CD8-positive, alpha-beta memory T cell (primary cell): ENCODE results near the gene PCDHA6. TPM values are rescaled to one million over a fixed set of nuclear protein-coding genes. Genes with fewer than 3 reads are reported as not detected.
"Not testable (repeated sequence)": the region's sequence is repeated elsewhere in the genome, so short reads cannot be mapped to it uniquely, and the experiment has no call there.

Experiments used
- CTCF ChIA-PET: fragments of 350-600 bp; sonication (Branson Sonifier 250); formaldehyde crosslinking; loops from one replicate; lab custom pipeline; 2021; ENCODE audit warnings: antibody characterized with exemption; lab: Charles Lee
- POLR2A ChIA-PET: fragments of 350-600 bp; sonication (Branson Sonifier 250); formaldehyde crosslinking; loops from one replicate; lab custom pipeline; 2021; ENCODE audit warnings: antibody characterized with exemption; lab: Charles Lee
- DNase-seq, 5 donors: peaks; one replicate each; pipeline versions ENCODE4 v3.0.0 to v3.0.0-alpha.2; 2020 to 2022; ENCODE audit warnings: mixed read lengths in 1 of 5
- H3K27ac ChIP-seq: one replicate; pipeline ENCODE4 v1.7.0; 2013; ENCODE audit warnings: low read depth, mild to moderate bottlenecking, low read length, moderate library complexity
- H3K27me3 ChIP-seq: 2 replicates; pipeline ENCODE4 v1.7.0; 2013; ENCODE audit warnings: low read length, mild to moderate bottlenecking; ENCODE audit not compliant: insufficient read depth, poor library complexity, severe bottlenecking
- H3K36me3 ChIP-seq: 2 replicates; pipeline ENCODE4 v1.7.0; 2013; ENCODE audit warnings: mild to moderate bottlenecking, low read length, moderate library complexity; ENCODE audit not compliant: insufficient read depth
- H3K4me1 ChIP-seq: 2 replicates; pipeline ENCODE4 v1.7.0; 2013; ENCODE audit warnings: mild to moderate bottlenecking, low read length, moderate library complexity; ENCODE audit not compliant: insufficient read depth
- H3K4me3 ChIP-seq: 2 replicates; pipeline ENCODE4 v1.7.0; 2013; ENCODE audit warnings: mild to moderate bottlenecking, low read length
- H3K9me3 ChIP-seq: 2 replicates; pipeline ENCODE4 v1.7.0; 2013; ENCODE audit warnings: mild to moderate bottlenecking, low read length
- H3K27ac Mint-ChIP-seq, 8 donors: one replicate each; pipeline ENCODE4 v1.8.0; 2020 to 2021; ENCODE audit warnings: mixed read lengths in 8 of 8, mild to moderate bottlenecking in 6 of 8, inconsistent platforms in 3 of 8, moderate library complexity in 3 of 8
- H3K27me3 Mint-ChIP-seq, 2 donors: one replicate each; pipeline ENCODE4 v1.8.0; 2020 to 2021; ENCODE audit warnings: mixed read lengths in 2 of 2, mild to moderate bottlenecking in 1 of 2, moderate library complexity in 1 of 2
- H3K36me3 Mint-ChIP-seq, 3 donors: one replicate each; pipeline ENCODE4 v1.8.0; 2020 to 2021; ENCODE audit warnings: mixed read lengths in 3 of 3, inconsistent platforms in 1 of 3, mild to moderate bottlenecking in 1 of 3
- H3K4me1 Mint-ChIP-seq, 3 donors: one replicate each; pipeline ENCODE4 v1.8.0; 2020 to 2021; ENCODE audit warnings: mixed read lengths in 3 of 3, inconsistent platforms in 1 of 3, mild to moderate bottlenecking in 1 of 3
- H3K4me3 Mint-ChIP-seq, 7 donors: one replicate each; pipeline ENCODE4 v1.8.0; 2020 to 2021; ENCODE audit warnings: mixed read lengths in 7 of 7, mild to moderate bottlenecking in 6 of 7, moderate library complexity in 4 of 7, inconsistent platforms in 2 of 7
- H3K9me3 Mint-ChIP-seq, 5 donors: one replicate each; pipeline ENCODE4 v1.8.0; 2020 to 2022; ENCODE audit warnings: mixed read lengths in 5 of 5, mild to moderate bottlenecking in 3 of 5, moderate library complexity in 2 of 5, inconsistent platforms in 1 of 5
- polyA plus RNA-seq: library from polyadenylated mRNA; unstranded; fragments of 300-500 nt; fragmentation: Illumina TruSeq; gene quantifications from one replicate; pipeline ENCODE4 v1.2.3, GENCODE V29; 2021
- total RNA-seq, 2 experiments: library from RNA; stranded (reverse); gene quantifications; one replicate each; pipeline ENCODE4 v1.2.3, GENCODE V29; 2021

The PCDHA6 gene
- total and polyA plus RNA-seq, 3 experiments from 2014 or later, result not detected

GRCh38 chr5:140794595-140795258 is 33.0 kb upstream of the PCDHA6 start, which contains the start of gene PCDHA2:
Gene PCDHA2 (plus strand): TSS chr5:140794852.
- Histone ChIP-seq H3K4me3 (no peak within 1 kb of the TSS), H3K4me1 (no peaks in the 10 kb centered on the region), H3K36me3 (no peaks in the 10 kb centered on the region), H3K9me3 (peaks cover 3% of the 10 kb centered on the region), H3K27ac (no peak within 1 kb of the TSS), H3K27me3 (no peaks in the 10 kb centered on the region)
- H3K36me3 Mint-ChIP-seq, result peaks cover under 1 to 9% (median 2%) of the 10 kb centered on the region in 3 donors
- no peaks in the 10 kb centered on the region for H3K4me1 Mint-ChIP-seq
- no peak for DNase-seq
- POLR2A ChIA-PET, result no interaction called here
- no peak within 1 kb of the TSS for H3K4me3 Mint-ChIP-seq
- H3K27ac Mint-ChIP-seq, result no peak within 1 kb of the TSS
- peaks cover 32 to 60% (median 50%) of the 10 kb centered on the region in 5 donors for H3K9me3 Mint-ChIP-seq
- CTCF ChIA-PET, result no interaction called here
- peaks cover 28 to 48% of the 10 kb centered on the region in 2 donors for H3K27me3 Mint-ChIP-seq

DNA sequence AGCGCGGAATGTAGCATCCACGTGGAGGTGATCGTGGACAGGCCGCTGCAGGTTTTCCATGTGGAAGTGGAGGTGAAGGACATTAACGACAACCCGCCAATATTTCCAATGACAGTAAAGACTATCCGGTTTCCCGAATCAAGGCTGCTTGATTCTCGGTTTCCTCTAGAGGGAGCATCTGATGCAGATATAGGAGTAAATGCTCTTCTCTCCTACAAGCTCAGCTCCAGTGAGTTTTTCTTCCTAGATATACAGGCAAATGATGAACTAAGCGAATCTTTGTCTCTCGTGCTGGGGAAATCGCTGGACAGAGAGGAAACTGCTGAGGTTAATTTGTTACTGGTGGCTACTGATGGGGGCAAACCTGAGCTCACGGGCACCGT is 32.5 kb upstream of the PCDHA6 start:
- H3K36me3 Mint-ChIP-seq, result peaks cover 0 to 7% (median 2%) of the 10 kb centered on the region in 3 donors
- DNase-seq, result no peak
- no peaks in the 10 kb centered on the region for H3K4me1 Mint-ChIP-seq
- Histone ChIP-seq H3K9me3 (peaks cover 3% of the 10 kb centered on the region), H3K27ac (no peak overlapping the region), H3K36me3 (no peaks in the 10 kb centered on the region), H3K27me3 (no peaks in the 10 kb centered on the region), H3K4me1 (no peaks in the 10 kb centered on the region), H3K4me3 (no peak overlapping the region)
- no peak overlapping the region for H3K27ac Mint-ChIP-seq
- no peak overlapping the region for H3K4me3 Mint-ChIP-seq
- ChIA-PET CTCF (no interaction called here), POLR2A (no interaction called here)
- peaks cover 34 to 62% (median 51%) of the 10 kb centered on the region in 5 donors for H3K9me3 Mint-ChIP-seq
- peaks cover 26 to 50% of the 10 kb centered on the region in 2 donors for H3K27me3 Mint-ChIP-seq

GRCh38 chr5:140796072-140796717 is 31.6 kb upstream of the PCDHA6 start:
- H3K36me3 ChIP-seq, H3K4me1 Mint-ChIP-seq, H3K27ac Mint-ChIP-seq, H3K4me3 Mint-ChIP-seq, H3K4me3 ChIP-seq, DNase-seq, H3K27me3 ChIP-seq, CTCF ChIA-PET, POLR2A ChIA-PET, H3K27ac ChIP-seq, H3K4me1 ChIP-seq, H3K9me3 ChIP-seq, H3K36me3 Mint-ChIP-seq: not testable (repeated sequence)
- peaks cover 24 to 49% of the 10 kb centered on the region in 2 donors for H3K27me3 Mint-ChIP-seq
- H3K9me3 Mint-ChIP-seq, result peaks cover 29 to 66% (median 54%) of the 10 kb centered on the region in 5 donors

DNA sequence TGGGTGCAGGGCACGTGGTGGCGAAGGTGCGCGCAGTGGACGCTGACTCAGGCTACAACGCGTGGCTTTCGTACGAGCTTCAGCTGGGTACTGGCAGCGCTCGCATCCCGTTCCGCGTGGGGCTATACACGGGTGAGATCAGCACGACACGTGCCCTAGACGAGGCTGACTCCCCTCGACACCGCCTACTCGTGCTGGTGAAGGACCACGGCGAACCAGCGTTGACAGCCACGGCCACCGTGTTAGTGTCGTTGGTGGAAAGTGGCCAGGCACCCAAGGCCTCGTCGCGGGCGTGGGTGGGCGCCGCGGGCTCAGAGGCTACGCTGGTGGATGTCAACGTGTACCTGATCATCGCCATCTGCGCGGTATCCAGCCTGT is 31.1 kb upstream of the PCDHA6 start:
- ChIA-PET POLR2A (no interaction called here), CTCF (no interaction called here)
- Mint-ChIP-seq H3K4me3 (no peak overlapping the region), H3K9me3 (peaks cover 29 to 66% (median 51%) of the 10 kb centered on the region in 5 donors), H3K27ac (no peak overlapping the region), H3K27me3 (peaks cover 19 to 44% of the 10 kb centered on the region in 2 donors), H3K4me1 (no peaks in the 10 kb centered on the region), H3K36me3 (peaks cover 0 to 4% (median 2%) of the 10 kb centered on the region in 3 donors)
- peaks cover 8% of the 10 kb centered on the region for H3K9me3 ChIP-seq
- H3K27ac ChIP-seq, result no peak overlapping the region
- DNase-seq, result no peak
- no peak overlapping the region for H3K4me3 ChIP-seq
- H3K4me1 ChIP-seq, result no peaks in the 10 kb centered on the region
- no peaks in the 10 kb centered on the region for H3K27me3 ChIP-seq
- no peaks in the 10 kb centered on the region for H3K36me3 ChIP-seq

- H3K4me3 ChIP-seq, result no peak within 1 kb of the TSS
- no peak within 1 kb of the TSS for H3K27ac ChIP-seq
- Mint-ChIP-seq H3K9me3 (peaks cover 37 to 59% (median 41%) of the 10 kb centered on the region in 5 donors), H3K36me3 (peaks cover 0 to 4% (median 0%) of the 10 kb centered on the region in 3 donors), H3K27me3 (peaks cover 15 to 37% of the 10 kb centered on the region in 2 donors), H3K4me3 (no peak within 1 kb of the TSS), H3K4me1 (no peaks in the 10 kb centered on the region), H3K27ac (no peak within 1 kb of the TSS)
- ChIA-PET CTCF (no interaction called here), POLR2A (no interaction called here)
- no peaks in the 10 kb centered on the region for H3K27me3 ChIP-seq
- peaks cover 4% of the 10 kb centered on the region for H3K9me3 ChIP-seq
- H3K4me1 ChIP-seq, result no peaks in the 10 kb centered on the region
- no peak for DNase-seq
- no peaks in the 10 kb centered on the region for H3K36me3 ChIP-seq
Measured at GRCh38 chr5:140800816-140801493, 26.8 kb upstream of the PCDHA6 start, which contains the start of gene PCDHA3. Gene PCDHA3 (plus strand): TSS chr5:140801057.

GRCh38 chr5:140801494-140801841 is 26.3 kb upstream of the PCDHA6 start:
- Mint-ChIP-seq H3K4me1 (no peaks in the 10 kb centered on the region), H3K4me3 (no peak overlapping the region), H3K9me3 (peaks cover 38 to 58% (median 43%) of the 10 kb centered on the region in 5 donors), H3K27ac (no peak overlapping the region), H3K27me3 (peaks cover 16 to 41% of the 10 kb centered on the region in 2 donors), H3K36me3 (peaks cover 0 to 4% (median 0%) of the 10 kb centered on the region in 3 donors)
- Histone ChIP-seq H3K9me3 (peaks cover 4% of the 10 kb centered on the region), H3K27me3 (no peaks in the 10 kb centered on the region), H3K4me1 (no peaks in the 10 kb centered on the region), H3K27ac (no peak overlapping the region), H3K4me3 (no peak overlapping the region), H3K36me3 (no peaks in the 10 kb centered on the region)
- POLR2A ChIA-PET, result no interaction called here
- DNase-seq, result no peak
- CTCF ChIA-PET, result no interaction called here

- H3K4me3 ChIP-seq, H3K9me3 ChIP-seq, H3K27ac Mint-ChIP-seq, DNase-seq, POLR2A ChIA-PET, H3K27me3 ChIP-seq, H3K36me3 ChIP-seq, H3K27ac ChIP-seq, H3K36me3 Mint-ChIP-seq, H3K4me1 ChIP-seq, H3K4me3 Mint-ChIP-seq, H3K4me1 Mint-ChIP-seq, CTCF ChIA-PET: not testable (repeated sequence)
- H3K27me3 Mint-ChIP-seq, result peaks cover 16 to 46% of the 10 kb centered on the region in 2 donors
- H3K9me3 Mint-ChIP-seq, result peaks cover 33 to 57% (median 40%) of the 10 kb centered on the region in 5 donors
Measured at GRCh38 chr5:140802381-140802780, 25.4 kb upstream of the PCDHA6 start.

DNA sequence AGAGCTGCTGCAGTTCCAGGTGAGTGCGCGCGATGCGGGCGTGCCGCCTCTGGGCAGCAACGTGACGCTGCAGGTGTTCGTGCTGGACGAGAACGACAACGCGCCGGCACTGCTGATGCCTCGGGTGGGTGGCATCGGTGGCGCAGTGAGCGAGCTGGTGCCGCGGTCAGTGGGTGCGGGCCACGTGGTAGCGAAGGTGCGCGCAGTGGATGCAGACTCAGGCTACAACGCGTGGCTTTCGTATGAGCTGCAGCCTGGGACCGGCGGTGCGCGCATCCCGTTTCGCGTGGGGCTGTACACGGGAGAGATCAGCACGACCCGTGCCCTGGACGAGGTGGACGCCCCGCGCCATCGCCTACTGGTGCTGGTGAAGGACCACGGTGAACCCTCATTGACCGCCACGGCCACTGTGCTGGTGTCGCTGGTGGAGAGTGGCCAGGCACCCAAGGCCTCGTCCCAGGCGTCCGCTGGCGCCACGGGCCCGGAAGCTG is 24.9 kb upstream of the PCDHA6 start:
- H3K4me1 ChIP-seq, result no peaks in the 10 kb centered on the region
- Mint-ChIP-seq H3K9me3 (peaks cover 32 to 61% (median 42%) of the 10 kb centered on the region in 5 donors), H3K4me3 (no peak overlapping the region), H3K27ac (no peak overlapping the region), H3K4me1 (no peaks in the 10 kb centered on the region), H3K36me3 (peaks cover 0 to 4% (median 1%) of the 10 kb centered on the region in 3 donors), H3K27me3 (peaks cover 16 to 49% of the 10 kb centered on the region in 2 donors)
- H3K4me3 ChIP-seq, result no peak overlapping the region
- peaks cover 4% of the 10 kb centered on the region for H3K9me3 ChIP-seq
- no peaks in the 10 kb centered on the region for H3K27me3 ChIP-seq
- no peaks in the 10 kb centered on the region for H3K36me3 ChIP-seq
- ChIA-PET CTCF (no interaction called here), POLR2A (no interaction called here)
- no peak for DNase-seq
- no peak overlapping the region for H3K27ac ChIP-seq
